GM18502 (cell line): ENCODE data around the gene RASAL3.
"Not testable (repeated sequence)": the region's sequence is repeated elsewhere in the genome, so short reads cannot be mapped to it uniquely, and the experiment has no call there.

Source experiments
- ATAC-seq: cut with Tn5 transposase; IDR thresholded peaks from one replicate; pipeline ENCODE4 v1.9.1; 2021; ENCODE audit warnings: mild to moderate bottlenecking; ENCODE audit not compliant: unreplicated experiment, poor library complexity

Gene RASAL3

GRCh38 chr19:15421721-15422260 is 42.6 kb downstream of the RASAL3 start:
- ATAC-seq = no peak

GRCh38 chr19:15421136-15421695 is 43.1 kb downstream of the RASAL3 start:
- no peak for ATAC-seq

GRCh38 chr19:15419413-15420025 is 44.8 kb downstream of the RASAL3 start:
- ATAC-seq = no peak

GRCh38 chr19:15418579-15419412 is 45.5 kb downstream of the RASAL3 start, which contains the start of gene AKAP8L:
AKAP8L (minus strand) TSS chr19:15418988; CDS start chr19:15418923, 65 bp downstream.
- peak; percentile 94 for ATAC-seq

GRCh38 chr19:15418231-15418578 is 46.1 kb downstream of the RASAL3 start:
- no peak for ATAC-seq

GRCh38 chr19:15417699-15418098 is 46.6 kb downstream of the RASAL3 start:
- ATAC-seq = no peak

GRCh38 chr19:15412832-15413231 is 51.5 kb downstream of the RASAL3 start:
- no peak for ATAC-seq

- ATAC-seq = not testable (repeated sequence)
Observed at GRCh38 chr19:15411351-15411750, 53.0 kb downstream of the RASAL3 start.

- no peak for ATAC-seq
Observed at GRCh38 chr19:15404780-15405211, 59.5 kb downstream of the RASAL3 start.

- ATAC-seq = no peak
Observed at GRCh38 chr19:15404097-15404779, 60.1 kb downstream of the RASAL3 start.

- no peak for ATAC-seq
Observed at GRCh38 chr19:15403151-15403531, 61.2 kb downstream of the RASAL3 start.

- ATAC-seq = no peak
Observed at GRCh38 chr19:15402411-15403150, 61.8 kb downstream of the RASAL3 start.
